Neural cell (in vitro differentiated cells): ENCODE results near the gene FARP2. TPM values are rescaled to one million over a fixed set of nuclear protein-coding genes. Genes with fewer than 3 reads are reported as not detected.

ENCODE experiments used
- H2AFZ ChIP-seq: fragments of 200-600, 300-800 bp; sonication (generic), shearing (Covaris generic); 2 replicates; pipeline ENCODE4 v1.6.0; 2014; ENCODE audit warnings: low read depth, mild to moderate bottlenecking, antibody characterized with exemption, low read length, moderate library complexity
- H3F3A ChIP-seq: fragments of 200-600 bp; shearing (Covaris generic); 2 replicates; pipeline ENCODE4 v1.6.1; 2016; ENCODE audit warnings: mild to moderate bottlenecking, moderate library complexity, mixed read lengths, antibody characterized with exemption, low read length; ENCODE audit not compliant: insufficient read depth, poor library complexity, severe bottlenecking
- H3K27ac ChIP-seq: fragments of 200-600, 300-800 bp; sonication (generic), shearing (Covaris generic); 2 replicates; pipeline ENCODE4 v1.5.1; 2014; ENCODE audit warnings: mild to moderate bottlenecking, low read length, moderate library complexity
- H3K27me3 ChIP-seq: fragments of 300-800, 200-600 bp; sonication (generic), shearing (Covaris generic); 2 replicates; pipeline ENCODE4 v1.6.0; 2014; ENCODE audit warnings: mild to moderate bottlenecking, low read depth, low read length, moderate library complexity; ENCODE audit not compliant: insufficient read depth
- H3K36me3 ChIP-seq: fragments of 300-800, 200-600 bp; sonication (generic), shearing (Covaris generic); 2 replicates; pipeline ENCODE4 v1.5.1; 2014; ENCODE audit warnings: mild to moderate bottlenecking, antibody characterized with exemption, low read length, moderate library complexity; ENCODE audit not compliant: insufficient read depth
- H3K4me2 ChIP-seq: fragments of 300-800, 200-600 bp; sonication (generic), shearing (Covaris generic); 2 replicates; pipeline ENCODE4 v1.6.0; 2014; ENCODE audit warnings: mild to moderate bottlenecking, low read length
- H3K4me3 ChIP-seq: fragments of 300-800, 200-600 bp; sonication (generic), shearing (Covaris generic); 2 replicates; pipeline ENCODE4 v1.5.1; 2014; ENCODE audit warnings: mild to moderate bottlenecking, low read length, moderate library complexity
- H3K79me2 ChIP-seq: fragments of 200-600 bp; shearing (Covaris generic); replicated peaks from 2 replicates; pipeline ENCODE4 v1.6.0; 2014; ENCODE audit warnings: mild to moderate bottlenecking, low read length, moderate library complexity; ENCODE audit not compliant: insufficient read depth
- H3K9ac ChIP-seq: fragments of 300-800, 200-600 bp; sonication (generic), shearing (Covaris generic); 2 replicates; pipeline ENCODE4 v1.6.1; 2016; ENCODE audit warnings: mild to moderate bottlenecking, low read length, mixed read lengths
- H3K9me2 ChIP-seq: fragments of 200-600 bp; shearing (Covaris generic); 2 replicates; pipeline ENCODE4 v1.6.1; 2016; ENCODE audit warnings: mild to moderate bottlenecking, low read length, mixed read lengths; ENCODE audit not compliant: insufficient read depth
- H3K9me3 ChIP-seq: fragments of 200-600, 300-800 bp; sonication (generic), shearing (Covaris generic); 2 replicates; pipeline ENCODE4 v1.6.1; 2016; ENCODE audit warnings: mild to moderate bottlenecking, mixed run types, low read length, moderate library complexity, mixed read lengths
- H4K20me1 ChIP-seq: fragments of 200-600 bp; shearing (Covaris generic); 2 replicates; pipeline ENCODE4 v1.6.1; 2016; ENCODE audit warnings: mild to moderate bottlenecking, mixed run types; ENCODE audit not compliant: insufficient read depth
- EP300 ChIP-seq: fragments of 450-650 bp; conservative IDR thresholded peaks from 2 replicates; pipeline ENCODE4 v1.6.1; 2014; ENCODE audit warnings: antibody characterized with exemption, mild to moderate bottlenecking, moderate library complexity; ENCODE audit not compliant: poor library complexity, severe bottlenecking
- EZH2 ChIP-seq: fragments of 200-600, 300-800 bp; shearing (Covaris generic), sonication (generic); IDR thresholded peaks from 2 replicates; pipeline ENCODE4 v1.6.1; 2014; ENCODE audit warnings: antibody characterized with exemption, low read length, borderline replicate concordance, mild to moderate bottlenecking; ENCODE audit not compliant: insufficient read depth, poor library complexity, severe bottlenecking
- MXI1 ChIP-seq: fragments of 450-650 bp; conservative IDR thresholded peaks from 2 replicates; pipeline ENCODE4 v1.6.1; 2014; ENCODE audit warnings: antibody characterized with exemption, mild to moderate bottlenecking; ENCODE audit not compliant: poor library complexity, severe bottlenecking
- POLR2AphosphoS5 ChIP-seq: IDR thresholded peaks from 2 replicates; pipeline ENCODE4 v1.6.1; 2012
- RAD21 ChIP-seq: fragments of 450-650 bp; conservative IDR thresholded peaks from 2 replicates; pipeline ENCODE4 v1.6.1; 2014; ENCODE audit warnings: antibody characterized with exemption, mild to moderate bottlenecking, moderate library complexity
- SMC3 ChIP-seq: fragments of 450-650 bp; conservative IDR thresholded peaks from 2 replicates; pipeline ENCODE4 v1.6.1; 2014; ENCODE audit warnings: antibody characterized with exemption, mild to moderate bottlenecking, moderate library complexity; ENCODE audit not compliant: poor library complexity
- TAF1 ChIP-seq: IDR thresholded peaks from 2 replicates; pipeline ENCODE4 v1.6.1; 2012; ENCODE audit warnings: low read depth
- polyA plus RNA-seq: library from polyadenylated mRNA; depleted of rRNA; stranded (reverse); fragments of >200 nt; gene quantifications from 2 replicates; pipeline ENCODE4 v1.2.3, GENCODE V29; 2014
- TF ChIP-seq, protein P1 (sequence below): IDR thresholded peaks from 2 replicates; pipeline ENCODE4 v1.6.1; 2012; ENCODE audit warnings: borderline replicate concordance
- TF ChIP-seq, protein P2 (sequence below): fragments of 450-650 bp; IDR thresholded peaks from 2 replicates; pipeline ENCODE4 v1.5.1; 2014; ENCODE audit warnings: antibody characterized with exemption, mild to moderate bottlenecking, moderate library complexity; ENCODE audit not compliant: poor library complexity, severe bottlenecking

Gene FARP2
- polyA plus RNA-seq, 1 donor from 2014 or later, result 13.3 TPM

DNA sequence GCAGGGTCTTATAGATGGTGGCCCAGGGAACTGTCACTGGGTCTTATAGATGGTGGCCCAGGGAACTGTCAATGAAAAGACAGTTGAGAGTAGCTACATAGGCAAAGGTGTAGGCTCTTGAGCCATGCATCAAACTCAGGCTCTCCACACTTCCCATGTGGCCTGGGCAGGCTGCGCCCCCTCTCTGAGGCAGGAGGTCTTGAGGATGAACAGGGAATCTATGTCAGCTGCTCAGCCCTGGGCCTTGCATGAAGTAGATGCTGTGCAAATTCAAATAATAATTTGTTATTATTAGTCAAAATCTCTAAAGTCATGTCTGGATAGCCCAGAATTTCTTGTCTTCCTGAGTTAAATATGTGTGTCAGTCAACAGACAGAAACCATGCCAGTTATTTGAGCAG lies 125.6 kb downstream of the FARP2 start:
- TF ChIP-seq TAF1 (no peak), EZH2 (no peak), MXI1 (no peak), POLR2AphosphoS5 (no peak), EP300 (no peak), RAD21 (no peak), SMC3 (no peak)
- TF ChIP-seq, protein P1, sequence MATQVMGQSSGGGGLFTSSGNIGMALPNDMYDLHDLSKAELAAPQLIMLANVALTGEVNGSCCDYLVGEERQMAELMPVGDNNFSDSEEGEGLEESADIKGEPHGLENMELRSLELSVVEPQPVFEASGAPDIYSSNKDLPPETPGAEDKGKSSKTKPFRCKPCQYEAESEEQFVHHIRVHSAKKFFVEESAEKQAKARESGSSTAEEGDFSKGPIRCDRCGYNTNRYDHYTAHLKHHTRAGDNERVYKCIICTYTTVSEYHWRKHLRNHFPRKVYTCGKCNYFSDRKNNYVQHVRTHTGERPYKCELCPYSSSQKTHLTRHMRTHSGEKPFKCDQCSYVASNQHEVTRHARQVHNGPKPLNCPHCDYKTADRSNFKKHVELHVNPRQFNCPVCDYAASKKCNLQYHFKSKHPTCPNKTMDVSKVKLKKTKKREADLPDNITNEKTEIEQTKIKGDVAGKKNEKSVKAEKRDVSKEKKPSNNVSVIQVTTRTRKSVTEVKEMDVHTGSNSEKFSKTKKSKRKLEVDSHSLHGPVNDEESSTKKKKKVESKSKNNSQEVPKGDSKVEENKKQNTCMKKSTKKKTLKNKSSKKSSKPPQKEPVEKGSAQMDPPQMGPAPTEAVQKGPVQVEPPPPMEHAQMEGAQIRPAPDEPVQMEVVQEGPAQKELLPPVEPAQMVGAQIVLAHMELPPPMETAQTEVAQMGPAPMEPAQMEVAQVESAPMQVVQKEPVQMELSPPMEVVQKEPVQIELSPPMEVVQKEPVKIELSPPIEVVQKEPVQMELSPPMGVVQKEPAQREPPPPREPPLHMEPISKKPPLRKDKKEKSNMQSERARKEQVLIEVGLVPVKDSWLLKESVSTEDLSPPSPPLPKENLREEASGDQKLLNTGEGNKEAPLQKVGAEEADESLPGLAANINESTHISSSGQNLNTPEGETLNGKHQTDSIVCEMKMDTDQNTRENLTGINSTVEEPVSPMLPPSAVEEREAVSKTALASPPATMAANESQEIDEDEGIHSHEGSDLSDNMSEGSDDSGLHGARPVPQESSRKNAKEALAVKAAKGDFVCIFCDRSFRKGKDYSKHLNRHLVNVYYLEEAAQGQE, result no peak
- TF ChIP-seq, protein P2, sequence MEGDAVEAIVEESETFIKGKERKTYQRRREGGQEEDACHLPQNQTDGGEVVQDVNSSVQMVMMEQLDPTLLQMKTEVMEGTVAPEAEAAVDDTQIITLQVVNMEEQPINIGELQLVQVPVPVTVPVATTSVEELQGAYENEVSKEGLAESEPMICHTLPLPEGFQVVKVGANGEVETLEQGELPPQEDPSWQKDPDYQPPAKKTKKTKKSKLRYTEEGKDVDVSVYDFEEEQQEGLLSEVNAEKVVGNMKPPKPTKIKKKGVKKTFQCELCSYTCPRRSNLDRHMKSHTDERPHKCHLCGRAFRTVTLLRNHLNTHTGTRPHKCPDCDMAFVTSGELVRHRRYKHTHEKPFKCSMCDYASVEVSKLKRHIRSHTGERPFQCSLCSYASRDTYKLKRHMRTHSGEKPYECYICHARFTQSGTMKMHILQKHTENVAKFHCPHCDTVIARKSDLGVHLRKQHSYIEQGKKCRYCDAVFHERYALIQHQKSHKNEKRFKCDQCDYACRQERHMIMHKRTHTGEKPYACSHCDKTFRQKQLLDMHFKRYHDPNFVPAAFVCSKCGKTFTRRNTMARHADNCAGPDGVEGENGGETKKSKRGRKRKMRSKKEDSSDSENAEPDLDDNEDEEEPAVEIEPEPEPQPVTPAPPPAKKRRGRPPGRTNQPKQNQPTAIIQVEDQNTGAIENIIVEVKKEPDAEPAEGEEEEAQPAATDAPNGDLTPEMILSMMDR, result no peak
- H3F3A ChIP-seq, result no peaks in the 10 kb centered on the region
- H3K27ac ChIP-seq, result no peak overlapping the region
- no peak overlapping the region for H2AFZ ChIP-seq
- no peaks in the 10 kb centered on the region for H3K9me2 ChIP-seq
- no peaks in the 10 kb centered on the region for H3K79me2 ChIP-seq
- no peak overlapping the region for H3K4me3 ChIP-seq
- no peak overlapping the region for H3K4me2 ChIP-seq
- no peaks in the 10 kb centered on the region for H3K9me3 ChIP-seq
- no peaks in the 10 kb centered on the region for H4K20me1 ChIP-seq
- H3K9ac ChIP-seq, result no peak overlapping the region
- no peaks in the 10 kb centered on the region for H3K36me3 ChIP-seq
- no peaks in the 10 kb centered on the region for H3K27me3 ChIP-seq

DNA sequence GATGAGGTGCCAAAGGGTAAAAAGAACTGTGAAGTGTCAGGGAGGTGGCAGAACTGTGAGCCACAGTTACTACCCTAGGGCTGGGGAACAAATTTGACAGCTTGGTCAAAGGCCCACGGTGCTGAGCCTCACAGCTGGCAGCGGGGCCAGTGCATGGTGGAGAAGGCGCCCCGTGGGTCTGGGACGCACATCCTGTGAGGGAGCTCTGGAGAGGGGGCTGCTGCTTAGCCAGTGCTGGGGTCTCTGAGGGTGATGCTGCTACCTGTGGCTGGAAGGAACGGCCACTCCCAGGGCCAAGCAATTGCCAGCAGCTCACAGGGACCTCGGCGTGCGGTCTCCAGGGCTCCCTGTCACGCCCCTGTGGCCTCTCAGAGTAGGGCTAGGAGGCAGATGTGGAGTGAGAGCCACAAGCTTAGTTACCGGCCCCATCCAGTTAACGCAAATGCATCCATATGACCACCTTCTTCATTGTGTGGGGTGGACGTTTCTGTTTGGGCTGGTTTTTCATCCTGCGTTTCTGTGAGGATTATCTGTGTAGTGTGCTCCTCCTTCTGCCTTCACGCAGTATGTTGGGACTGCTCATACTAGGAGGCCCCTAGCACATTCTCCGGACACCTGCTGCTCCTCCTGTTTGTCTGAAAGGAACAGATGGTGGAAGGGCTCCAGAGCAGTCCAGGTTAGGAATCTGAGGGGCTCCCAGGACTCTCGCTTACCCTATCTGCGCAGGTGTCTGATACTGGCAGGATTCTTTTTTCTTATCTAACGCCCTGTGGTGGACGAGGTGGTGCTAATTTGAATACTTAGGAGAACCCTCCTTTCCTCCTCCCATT lies 126.3 kb downstream of the FARP2 start:
- TF ChIP-seq EZH2 (no peak), POLR2AphosphoS5 (no peak), EP300 (no peak), SMC3 (no peak), MXI1 (no peak), RAD21 (no peak)
- TF ChIP-seq, protein P1, result no peak
- TF ChIP-seq, protein P2, result no peak
- H3K9me3 ChIP-seq, result no peaks in the 10 kb centered on the region
- no peaks in the 10 kb centered on the region for H3K9me2 ChIP-seq
- no peak overlapping the region for H3K4me3 ChIP-seq
- no peak overlapping the region for H3K9ac ChIP-seq
- H3K27me3 ChIP-seq, result no peaks in the 10 kb centered on the region
- H4K20me1 ChIP-seq, result no peaks in the 10 kb centered on the region
- no peak overlapping the region for H3K4me2 ChIP-seq
- H3K79me2 ChIP-seq, result no peaks in the 10 kb centered on the region
- no peak overlapping the region for H3K27ac ChIP-seq
- H3F3A ChIP-seq, result no peaks in the 10 kb centered on the region
- no peaks in the 10 kb centered on the region for H3K36me3 ChIP-seq
- no peak overlapping the region for H2AFZ ChIP-seq
